Gastrocnemius medialis (tissue), 4 donors: ENCODE measurements around the gene PIGT.
A peak's percentile ranks its signal among the peaks of the same experiment; 100 is the strongest.

Experiments used
- POLR2A ChIP-seq, 2 donors: fragments of 450-650 bp; IDR thresholded peaks; one replicate each; pipeline ENCODE4 v1.6.1; 2017; ENCODE audit warnings: antibody characterized with exemption in 2 of 2, mild to moderate bottlenecking in 2 of 2, moderate library complexity in 2 of 2
- TF ChIP-seq, protein P1 (sequence below), 5 experiments: fragments of 450-650 bp in 3 of 5; fragments of 200-600 bp in 2 of 5; sonication (generic) in 2 of 5; IDR thresholded peaks in 4 of 5; conservative IDR thresholded peaks in 1 of 5; 1 replicate in 4 of 5; 2 replicates in 1 of 5; pipeline ENCODE4 v1.5.1; 2016 to 2019; ENCODE audit warnings: antibody characterized with exemption in 5 of 5, mild to moderate bottlenecking in 3 of 5, moderate library complexity in 3 of 5

DNA sequence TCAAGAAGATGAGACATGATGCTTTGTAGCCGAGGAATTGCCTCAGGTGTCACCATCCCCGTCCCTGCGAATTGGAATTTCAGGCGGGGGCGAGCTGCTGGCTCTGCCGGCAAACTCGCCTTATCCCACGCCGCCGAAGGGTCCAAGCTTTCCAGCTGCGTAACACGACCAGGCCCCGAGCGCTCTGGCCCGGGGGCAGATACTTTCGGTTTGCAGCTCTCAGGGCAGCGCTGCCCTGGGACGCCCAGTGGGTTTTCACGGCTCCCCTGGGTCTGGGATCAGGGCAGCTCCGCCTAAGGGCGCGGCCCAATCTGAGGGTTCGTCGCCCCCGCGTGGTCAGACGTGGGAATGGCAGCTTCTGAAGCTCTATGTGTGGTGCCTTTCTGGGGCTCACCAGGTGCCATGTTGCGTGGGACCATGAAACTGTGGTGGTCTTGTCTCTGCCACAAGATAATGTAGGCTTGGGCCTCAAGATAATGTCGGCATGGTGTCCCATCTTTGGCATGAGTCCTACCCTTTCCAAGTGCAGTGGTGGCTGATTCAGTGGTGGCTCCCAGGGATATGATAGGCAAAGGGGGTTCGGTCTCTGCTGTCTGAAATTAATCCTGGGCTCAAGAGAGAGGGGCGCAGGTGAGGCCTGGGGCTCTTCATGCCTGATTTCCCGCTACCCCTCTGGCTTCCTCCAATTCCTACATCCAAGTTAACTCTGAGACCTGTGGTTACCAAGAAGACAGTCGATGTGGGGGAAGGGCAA is 21.0 kb downstream of the PIGT start:
- TF ChIP-seq POLR2A (IDR thresholded peaks at IDR 0.05) = no peak
- TF ChIP-seq, protein P1, sequence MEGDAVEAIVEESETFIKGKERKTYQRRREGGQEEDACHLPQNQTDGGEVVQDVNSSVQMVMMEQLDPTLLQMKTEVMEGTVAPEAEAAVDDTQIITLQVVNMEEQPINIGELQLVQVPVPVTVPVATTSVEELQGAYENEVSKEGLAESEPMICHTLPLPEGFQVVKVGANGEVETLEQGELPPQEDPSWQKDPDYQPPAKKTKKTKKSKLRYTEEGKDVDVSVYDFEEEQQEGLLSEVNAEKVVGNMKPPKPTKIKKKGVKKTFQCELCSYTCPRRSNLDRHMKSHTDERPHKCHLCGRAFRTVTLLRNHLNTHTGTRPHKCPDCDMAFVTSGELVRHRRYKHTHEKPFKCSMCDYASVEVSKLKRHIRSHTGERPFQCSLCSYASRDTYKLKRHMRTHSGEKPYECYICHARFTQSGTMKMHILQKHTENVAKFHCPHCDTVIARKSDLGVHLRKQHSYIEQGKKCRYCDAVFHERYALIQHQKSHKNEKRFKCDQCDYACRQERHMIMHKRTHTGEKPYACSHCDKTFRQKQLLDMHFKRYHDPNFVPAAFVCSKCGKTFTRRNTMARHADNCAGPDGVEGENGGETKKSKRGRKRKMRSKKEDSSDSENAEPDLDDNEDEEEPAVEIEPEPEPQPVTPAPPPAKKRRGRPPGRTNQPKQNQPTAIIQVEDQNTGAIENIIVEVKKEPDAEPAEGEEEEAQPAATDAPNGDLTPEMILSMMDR (IDR thresholded peaks at IDR 0.05 in 4 of 5, conservative IDR thresholded peaks at IDR 0.05 in 1 of 5) = peak; percentile 94 to 98 (median 97)
